CD4-positive, alpha-beta T cell (primary cell): Measurements from ENCODE around the gene LPCAT1. TPM values are rescaled to one million over a fixed set of nuclear protein-coding genes. Genes with fewer than 3 reads are reported as not detected.

Experiments used
- ATAC-seq: fragments of 200-7000 bp; cut with Tn5 transposase; one replicate; pipeline ENCODE4 v1.10.0; 2022; ENCODE audit warnings: mild to moderate bottlenecking; ENCODE audit not compliant: poor library complexity
- CTCF ChIA-PET: fragments of 350-600 bp; sonication (Branson Sonifier 250); formaldehyde crosslinking; loops from one replicate; lab custom pipeline; 2021; ENCODE audit warnings: antibody characterized with exemption, inconsistent platforms; lab: Charles Lee
- POLR2A ChIA-PET: fragments of 350-600 bp; sonication (Branson Sonifier 250); formaldehyde crosslinking; loops from one replicate; lab custom pipeline; 2021; ENCODE audit warnings: antibody characterized with exemption, inconsistent platforms; lab: Charles Lee
- DNase-seq, 14 experiments: peaks; one replicate each; pipeline ENCODE4 v3.0.0-alpha.2; 2013 to 2020; ENCODE audit warnings: mixed read lengths in 2 of 14
- H3K27ac ChIP-seq, 2 donors: one replicate each; pipeline versions ENCODE4 v1.5.1 to v1.7.0; 2013; ENCODE audit warnings: low read length in 2 of 2, low read depth in 1 of 2, mild to moderate bottlenecking in 1 of 2
- H3K27me3 ChIP-seq, 2 experiments: 1 replicate in 1 of 2; 2 replicates in 1 of 2; pipeline versions ENCODE4 v1.6.1 to v1.7.0; 2013; ENCODE audit warnings: low read length in 2 of 2, control low read depth in 1 of 2, mild to moderate bottlenecking in 1 of 2, moderate library complexity in 1 of 2; ENCODE audit not compliant: insufficient read depth in 2 of 2, control insufficient read depth in 1 of 2
- H3K36me3 ChIP-seq: one replicate; pipeline ENCODE4 v1.6.1; 2013; ENCODE audit warnings: low read length, control low read depth; ENCODE audit not compliant: insufficient read depth
- H3K4me1 ChIP-seq: one replicate; pipeline ENCODE4 v1.6.1; 2013; ENCODE audit warnings: low read length, control low read depth; ENCODE audit not compliant: insufficient read depth
- H3K4me3 ChIP-seq: one replicate; pipeline ENCODE4 v1.5.1; 2013; ENCODE audit warnings: mild to moderate bottlenecking, low read length, moderate library complexity
- H3K9me3 ChIP-seq, 2 experiments: 1 replicate in 1 of 2; 2 replicates in 1 of 2; pipeline versions ENCODE4 v1.6.1 to v1.7.0; 2013; ENCODE audit warnings: low read length in 2 of 2, mild to moderate bottlenecking in 2 of 2, control low read depth in 1 of 2, moderate library complexity in 1 of 2; ENCODE audit not compliant: control insufficient read depth in 1 of 2, insufficient read depth in 1 of 2
- H3K27ac Mint-ChIP-seq: one replicate; pipeline ENCODE4 v1.8.0; 2020; ENCODE audit warnings: mixed read lengths
- H3K27me3 Mint-ChIP-seq: one replicate; pipeline ENCODE4 v1.8.0; 2021; ENCODE audit warnings: mixed read lengths
- H3K36me3 Mint-ChIP-seq: one replicate; pipeline ENCODE4 v1.8.0; 2021; ENCODE audit warnings: low read depth, mixed read lengths
- H3K4me1 Mint-ChIP-seq: one replicate; pipeline ENCODE4 v1.8.0; 2021; ENCODE audit warnings: low read depth, mixed read lengths
- H3K4me3 Mint-ChIP-seq: one replicate; pipeline ENCODE4 v1.8.0; 2020; ENCODE audit warnings: mild to moderate bottlenecking, mixed read lengths
- H3K9me3 Mint-ChIP-seq: one replicate; pipeline ENCODE4 v1.8.0; 2020; ENCODE audit warnings: mixed read lengths
- intact Hi-C, 2 experiments: fragments of 100-400 bp; cut with DNase I in 1 of 2; cut with micrococcal nuclease in 1 of 2; formaldehyde crosslinking; loops; one replicate each; pipeline versions ENCODE4 v1.15.1 to v1.9.0; 2023 to 2025; cut with DNase I, micrococcal nuclease
- total RNA-seq, 174 experiments: library from RNA in 2 of 174; stranded (reverse) in 2 of 174; gene quantifications; one replicate each; pipeline ENCODE4 v1.2.3 and lab custom pipeline; 2021 to 2026
- TF ChIP-seq, protein P1 (sequence below): fragments of 200-600 bp; IDR thresholded peaks from one replicate; pipeline ENCODE4 v1.8.0; 2022; ENCODE audit warnings: antibody characterized with exemption, mild to moderate bottlenecking

The LPCAT1 gene
- total RNA-seq, 2 experiments from 2014 or later, result 20.4 to 21.2 TPM

DNA sequence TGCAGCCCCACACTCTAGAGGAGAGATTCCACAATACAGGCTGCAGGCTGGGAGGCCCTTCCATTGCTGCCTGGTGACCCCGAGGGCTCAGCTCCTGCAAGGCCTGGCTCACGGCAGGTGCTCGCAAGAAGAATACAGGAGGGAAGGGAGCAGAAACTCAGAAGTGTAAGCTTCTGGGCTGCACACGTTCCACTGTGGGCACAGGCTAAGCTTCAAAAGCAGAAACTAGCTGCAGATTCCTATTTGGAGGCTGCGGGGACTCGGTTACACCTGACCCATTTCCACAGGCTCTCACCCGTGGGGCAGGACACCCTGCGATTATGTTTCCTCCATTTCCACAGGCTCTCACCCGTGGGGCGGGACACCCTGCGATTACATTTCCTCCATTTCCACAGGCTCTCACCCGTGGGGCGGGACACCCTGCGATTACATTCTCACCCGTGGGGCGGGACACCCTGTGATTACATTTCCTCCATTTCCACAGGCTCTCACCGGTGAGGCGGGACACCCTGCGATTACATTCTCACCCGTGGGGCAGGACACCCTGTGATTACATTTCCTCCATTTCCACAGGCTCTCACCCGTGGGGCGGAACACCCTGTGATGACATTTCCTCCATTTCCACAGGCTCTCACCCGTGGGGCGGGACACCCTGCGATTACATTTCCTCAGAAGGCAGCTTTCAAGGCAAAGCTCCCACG, 10.3 kb downstream of the LPCAT1 start:
- no peak for ATAC-seq
- ChIA-PET POLR2A (no interaction called here), CTCF (no interaction called here)
- intact Hi-C loops, result no loop called here
- TF ChIP-seq, protein P1, sequence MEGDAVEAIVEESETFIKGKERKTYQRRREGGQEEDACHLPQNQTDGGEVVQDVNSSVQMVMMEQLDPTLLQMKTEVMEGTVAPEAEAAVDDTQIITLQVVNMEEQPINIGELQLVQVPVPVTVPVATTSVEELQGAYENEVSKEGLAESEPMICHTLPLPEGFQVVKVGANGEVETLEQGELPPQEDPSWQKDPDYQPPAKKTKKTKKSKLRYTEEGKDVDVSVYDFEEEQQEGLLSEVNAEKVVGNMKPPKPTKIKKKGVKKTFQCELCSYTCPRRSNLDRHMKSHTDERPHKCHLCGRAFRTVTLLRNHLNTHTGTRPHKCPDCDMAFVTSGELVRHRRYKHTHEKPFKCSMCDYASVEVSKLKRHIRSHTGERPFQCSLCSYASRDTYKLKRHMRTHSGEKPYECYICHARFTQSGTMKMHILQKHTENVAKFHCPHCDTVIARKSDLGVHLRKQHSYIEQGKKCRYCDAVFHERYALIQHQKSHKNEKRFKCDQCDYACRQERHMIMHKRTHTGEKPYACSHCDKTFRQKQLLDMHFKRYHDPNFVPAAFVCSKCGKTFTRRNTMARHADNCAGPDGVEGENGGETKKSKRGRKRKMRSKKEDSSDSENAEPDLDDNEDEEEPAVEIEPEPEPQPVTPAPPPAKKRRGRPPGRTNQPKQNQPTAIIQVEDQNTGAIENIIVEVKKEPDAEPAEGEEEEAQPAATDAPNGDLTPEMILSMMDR, result no peak
- no peak overlapping the region for H3K4me3 ChIP-seq
- peaks cover 44% of the 10 kb centered on the region for H3K36me3 ChIP-seq
- Mint-ChIP-seq H3K36me3 (peaks cover 5% of the 10 kb centered on the region), H3K27ac (no peak overlapping the region), H3K4me3 (no peak overlapping the region), H3K27me3 (no peaks in the 10 kb centered on the region), H3K4me1 (no peaks in the 10 kb centered on the region), H3K9me3 (no peaks in the 10 kb centered on the region)
- DNase-seq, result peak in 2 of 14 experiments; percentile 27 to 29
- H3K27ac ChIP-seq, result no peak overlapping the region
- H3K9me3 ChIP-seq, result no peaks in the 10 kb centered on the region
- H3K27me3 ChIP-seq, result no peaks in the 10 kb centered on the region
- H3K4me1 ChIP-seq, result peaks cover 47% of the 10 kb centered on the region

DNA sequence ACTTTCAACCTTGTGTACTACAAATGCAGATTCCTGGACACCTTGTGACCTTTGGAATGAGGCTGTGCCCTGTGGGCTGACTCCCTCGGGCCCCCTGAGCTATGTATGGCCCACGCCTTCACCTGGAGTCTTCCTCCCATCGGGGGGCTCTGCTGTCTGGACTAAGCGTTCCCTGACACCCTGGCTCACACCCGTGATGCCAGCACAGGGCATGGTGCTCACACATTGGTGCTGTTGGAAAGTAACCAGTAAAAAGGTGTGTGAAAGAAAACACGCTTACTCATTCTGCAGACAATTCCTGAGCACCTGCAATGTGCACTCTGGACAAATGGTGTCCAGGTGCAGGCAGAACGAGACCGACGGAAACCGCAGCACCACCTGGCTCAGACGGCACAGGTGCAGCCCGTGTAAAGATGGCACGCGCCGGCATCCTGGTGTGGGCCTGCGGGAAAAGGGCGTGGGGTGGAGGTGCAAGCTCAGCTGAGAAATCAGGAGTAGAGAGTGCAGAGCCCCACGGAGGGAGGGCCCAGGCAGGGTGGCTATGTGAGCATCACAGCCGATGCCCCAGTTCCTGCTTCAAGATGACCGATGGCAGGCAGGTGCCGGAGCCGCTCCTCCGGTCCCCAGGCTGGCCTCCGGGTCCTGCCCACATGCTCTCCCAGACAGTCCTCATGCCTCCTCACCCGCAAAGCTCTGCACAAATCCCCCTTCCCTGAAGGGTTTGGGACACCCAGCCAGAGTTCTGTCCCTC, 11.0 kb downstream of the LPCAT1 start:
- no peaks in the 10 kb centered on the region for H3K4me1 Mint-ChIP-seq
- Histone ChIP-seq H3K4me3 (no peak overlapping the region), H3K9me3 (no peaks in the 10 kb centered on the region), H3K27me3 (no peaks in the 10 kb centered on the region), H3K36me3 (peaks cover 44% of the 10 kb centered on the region), H3K4me1 (peaks cover 40% of the 10 kb centered on the region), H3K27ac (no peak overlapping the region)
- no peaks in the 10 kb centered on the region for H3K27me3 Mint-ChIP-seq
- intact Hi-C loops, result no loop called here
- no peak overlapping the region for H3K27ac Mint-ChIP-seq
- peaks cover 12% of the 10 kb centered on the region for H3K36me3 Mint-ChIP-seq
- ChIA-PET POLR2A (no interaction called here), CTCF (no interaction called here)
- TF ChIP-seq, protein P1, result no peak
- ATAC-seq, result no peak
- H3K4me3 Mint-ChIP-seq, result no peak overlapping the region
- H3K9me3 Mint-ChIP-seq, result no peaks in the 10 kb centered on the region
- peak in 2 of 14 experiments; percentile 6 to 22 for DNase-seq

DNA sequence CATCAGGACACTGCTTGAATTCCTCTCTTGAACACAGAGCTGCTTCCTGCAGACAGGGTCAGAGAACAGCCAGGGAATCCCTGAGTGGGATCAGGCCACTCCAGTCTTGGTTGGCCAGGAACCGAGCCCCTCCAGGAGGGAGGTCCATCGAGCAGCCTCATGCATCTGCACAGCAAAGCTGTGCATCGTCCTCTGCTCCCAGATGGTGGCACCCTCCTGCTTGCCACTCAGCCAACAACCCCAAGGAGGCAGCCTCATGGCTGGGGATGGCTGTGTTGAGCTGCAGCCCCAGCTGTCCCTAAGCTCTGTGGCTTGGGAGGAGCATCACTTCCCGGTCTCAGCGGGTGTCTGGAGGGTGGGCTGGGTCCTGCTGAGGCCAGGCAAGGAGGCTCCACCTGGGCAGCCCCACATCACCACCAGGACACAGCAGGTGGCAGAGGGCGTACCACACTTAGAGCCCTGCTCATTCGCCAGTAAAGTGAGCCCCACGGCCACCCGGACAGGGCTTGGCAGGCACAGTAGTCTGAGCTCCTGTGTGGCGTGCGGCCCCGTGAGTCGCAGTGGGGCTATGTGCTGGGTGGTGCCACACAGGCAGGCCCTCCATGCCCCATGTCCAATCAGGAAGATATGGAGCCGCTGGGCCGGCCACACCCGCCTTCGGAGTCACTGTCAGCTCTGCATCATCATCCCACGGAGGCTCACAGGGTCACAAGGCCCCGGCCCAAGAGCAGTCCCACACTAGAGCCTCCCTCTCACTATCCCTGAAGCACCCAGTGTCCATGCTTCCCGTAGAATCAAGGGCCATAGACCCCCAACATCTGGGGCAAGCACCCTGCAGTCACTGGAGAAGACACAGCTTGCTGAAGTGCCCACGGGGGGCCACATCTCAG, 11.9 kb downstream of the LPCAT1 start:
- H3K4me3 Mint-ChIP-seq, result no peak overlapping the region
- DNase-seq, result peak in 2 of 14 experiments; percentile 11 to 30
- H3K36me3 Mint-ChIP-seq, result peaks cover 13% of the 10 kb centered on the region
- TF ChIP-seq, protein P1, result no peak
- intact Hi-C loops, result no loop called here
- Histone ChIP-seq H3K9me3 (no peaks in the 10 kb centered on the region), H3K4me1 (peaks cover 34% of the 10 kb centered on the region), H3K36me3 (peaks cover 42% of the 10 kb centered on the region), H3K27ac (no peak overlapping the region), H3K4me3 (no peak overlapping the region), H3K27me3 (no peaks in the 10 kb centered on the region)
- POLR2A ChIA-PET, result no interaction called here
- H3K4me1 Mint-ChIP-seq, result no peaks in the 10 kb centered on the region
- H3K9me3 Mint-ChIP-seq, result no peaks in the 10 kb centered on the region
- H3K27me3 Mint-ChIP-seq, result no peaks in the 10 kb centered on the region
- no peak for ATAC-seq
- CTCF ChIA-PET, result no interaction called here
- no peak overlapping the region for H3K27ac Mint-ChIP-seq
